ENCODE data around the gene VWA5B2. TPM values are rescaled to one million over a fixed set of nuclear protein-coding genes. Genes with fewer than 3 reads are reported as not detected.

The VWA5B2 gene
- total and polyA plus RNA-seq, 2 of the 13 experiments (the other 11 are each of a cell fraction or from before 2014, with no cell fraction given): 0.03 to 0.04 TPM

- no peak overlapping the region for H3K4me3 ChIP-seq (replicated peaks in 1 of 3; ENCODE audit: insufficient read depth in 1 of 3, low read depth in 2 of 3, low read length in 3 of 3)
- TF ChIP-seq ZNF780A (CRISPR knock-in tag; IDR thresholded peaks at IDR 0.05) (no peak), REST (IDR thresholded peaks at IDR 0.05; ENCODE audit: borderline replicate concordance in 1 of 2, low read depth in 1 of 2, low read length in 2 of 2) (no peak), TCF12 (IDR thresholded peaks at IDR 0.05) (no peak), TCF12 (CRISPR knock-in tag; IDR thresholded peaks at IDR 0.05) (no peak), ZNF562 (CRISPR knock-in tag; IDR thresholded peaks at IDR 0.05; ENCODE audit: borderline replicate concordance) (no peak), U2AF1 (optimal IDR thresholded peaks at IDR 0.05; ENCODE audit: low read depth, low read length) (no peak), KDM5B (CRISPR knock-in tag; IDR thresholded peaks at IDR 0.05; ENCODE audit: borderline replicate concordance) (no peak), RAD51 (IDR thresholded peaks at IDR 0.05; ENCODE audit: borderline replicate concordance) (no peak)
- FAIRE-seq: no peak
- H4K20me1 ChIP-seq (ENCODE audit: insufficient read depth, low read length): peaks cover 5% of the 10 kb centered on the region; the same call in 1 of the 2 replicates
- H3K4me2 ChIP-seq (ENCODE audit: low read depth, low read length): no peak overlapping the region
- 16% methylated on average over 3 of the region's 3 CpGs for WGBS (ENCODE audit: low lambda C conversion rate)
- ChIA-PET POLR2A (interaction anchor here (1.9 kb wide), 1 partner anchor 11 kb away, joined by 6 read pairs; no protein-coding TSS in a partner anchor), CTCF (ENCODE audit: low intra/inter-chr PET ratio, low total read pairs) (no interaction called here)
- no peak for ATAC-seq
- H3K4me1 ChIP-seq (ENCODE audit: insufficient read depth, low read length): peaks cover 11% of the 10 kb centered on the region; the same call in 1 of the 2 replicates
- intact Hi-C loops (cut with micrococcal nuclease; ENCODE audit: unreplicated experiment): no loop called here
- no peaks in the 10 kb centered on the region for H3K36me3 ChIP-seq (replicated peaks in 1 of 2; ENCODE audit: control insufficient read depth in 1 of 2, insufficient read depth in 2 of 2, low read length in 2 of 2)
- peaks cover 17 to 78% of the 10 kb centered on the region in 2 experiments; a peak in 4 of 5 replicates for H3K27me3 ChIP-seq (ENCODE audit: control insufficient read depth in 1 of 2, insufficient read depth in 2 of 2, low read length in 2 of 2)
- no TSS peak for BruUV-seq (replicated peaks)
- in situ Hi-C loops (cut with HindIII; ENCODE audit: extremely low pct_ligation_motif_present, low pct_unique_long_range_greater_than_20kb): loop anchor here (5.0 kb wide), 1 partner anchor 334 kb away; no protein-coding TSS in a partner anchor
- no peaks in the 10 kb centered on the region for H3K9me3 ChIP-seq (ENCODE audit: low read length)
- H3K79me2 ChIP-seq (ENCODE audit: insufficient read depth, low read length): no peaks in the 10 kb centered on the region
- no peak overlapping the region for H3K27ac ChIP-seq (ENCODE audit: extremely low read length, insufficient read depth, low read length)
- no peak for DNase-seq (ENCODE audit: low spot score)
- no peak overlapping the region for H3K9ac ChIP-seq (ENCODE audit: insufficient read depth, low read depth, low read length)
- H2AFZ ChIP-seq (ENCODE audit: low read length): no peak overlapping the region
These were observed 2.3 kb downstream of the VWA5B2 start for GRCh38 chr3:184231671-184232070.

Data from HepG2 (cell line).